ENCODE results near the gene SGSM2. TPM values are rescaled to one million over a fixed set of nuclear protein-coding genes. Genes with fewer than 3 reads are reported as not detected.
A peak's percentile ranks its signal among the peaks of the same experiment; 100 is the strongest.

SGSM2 gene
- total RNA-seq, 1 experiment from 2014 or later, result 26.5 TPM

- peaks cover 6% of the 10 kb centered on the region for H3K36me3 Mint-ChIP-seq (ENCODE audit: insufficient read depth, unreplicated experiment)
- no peaks in the 10 kb centered on the region for H3K9me3 Mint-ChIP-seq (ENCODE audit: unreplicated experiment)
- TF ChIP-seq, protein P1, sequence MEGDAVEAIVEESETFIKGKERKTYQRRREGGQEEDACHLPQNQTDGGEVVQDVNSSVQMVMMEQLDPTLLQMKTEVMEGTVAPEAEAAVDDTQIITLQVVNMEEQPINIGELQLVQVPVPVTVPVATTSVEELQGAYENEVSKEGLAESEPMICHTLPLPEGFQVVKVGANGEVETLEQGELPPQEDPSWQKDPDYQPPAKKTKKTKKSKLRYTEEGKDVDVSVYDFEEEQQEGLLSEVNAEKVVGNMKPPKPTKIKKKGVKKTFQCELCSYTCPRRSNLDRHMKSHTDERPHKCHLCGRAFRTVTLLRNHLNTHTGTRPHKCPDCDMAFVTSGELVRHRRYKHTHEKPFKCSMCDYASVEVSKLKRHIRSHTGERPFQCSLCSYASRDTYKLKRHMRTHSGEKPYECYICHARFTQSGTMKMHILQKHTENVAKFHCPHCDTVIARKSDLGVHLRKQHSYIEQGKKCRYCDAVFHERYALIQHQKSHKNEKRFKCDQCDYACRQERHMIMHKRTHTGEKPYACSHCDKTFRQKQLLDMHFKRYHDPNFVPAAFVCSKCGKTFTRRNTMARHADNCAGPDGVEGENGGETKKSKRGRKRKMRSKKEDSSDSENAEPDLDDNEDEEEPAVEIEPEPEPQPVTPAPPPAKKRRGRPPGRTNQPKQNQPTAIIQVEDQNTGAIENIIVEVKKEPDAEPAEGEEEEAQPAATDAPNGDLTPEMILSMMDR (IDR thresholded peaks at IDR 0.05; ENCODE audit: unreplicated experiment), result no peak
- H3K27ac Mint-ChIP-seq (ENCODE audit: low read depth, unreplicated experiment), result peak overlapping the region; percentile 73
- ChIA-PET CTCF (interaction anchor here (0.7 to 2.2 kb wide), 2 partner anchors 9 to 19 kb away, joined by 3 to 9 read pairs; no protein-coding TSS in a partner anchor), POLR2A (interaction anchor here (0.6 to 3.6 kb wide), 5 partner anchors 10 to 259 kb away, joined by 3 to 27 read pairs (median 3); partner anchors contain the start of genes SGSM2 and TSR1)
- intact Hi-C loops (cut with micrococcal nuclease), result no loop called here
- no TSS peak for BruUV-seq (replicated peaks)
- DNase-seq (ENCODE audit: unreplicated experiment), result no peak
- peak overlapping the region; percentile 87 for H3K4me3 Mint-ChIP-seq (ENCODE audit: unreplicated experiment)
- peaks cover 19% of the 10 kb centered on the region for H3K4me1 Mint-ChIP-seq (ENCODE audit: insufficient read depth, unreplicated experiment)
- H3K27me3 Mint-ChIP-seq (ENCODE audit: insufficient read depth, unreplicated experiment), result no peaks in the 10 kb centered on the region
Observed at GRCh38 chr17:2397247-2398171, 60.2 kb downstream of the SGSM2 start.

- Mint-ChIP-seq H3K4me3 (ENCODE audit: unreplicated experiment) (peak overlapping the region; percentile 87), H3K27me3 (ENCODE audit: insufficient read depth, unreplicated experiment) (no peaks in the 10 kb centered on the region), H3K36me3 (ENCODE audit: insufficient read depth, unreplicated experiment) (peaks cover 6% of the 10 kb centered on the region), H3K9me3 (ENCODE audit: unreplicated experiment) (no peaks in the 10 kb centered on the region), H3K27ac (ENCODE audit: low read depth, unreplicated experiment) (peak overlapping the region; percentile 99), H3K4me1 (ENCODE audit: insufficient read depth, unreplicated experiment) (peaks cover 19% of the 10 kb centered on the region)
- TF ChIP-seq, protein P1 (IDR thresholded peaks at IDR 0.05; ENCODE audit: unreplicated experiment), result no peak
- CTCF ChIA-PET, result interaction anchor here (2.2 kb wide), 1 partner anchor 18 kb away, joined by 9 read pairs; no protein-coding TSS in a partner anchor
- no TSS peak for BruUV-seq (replicated peaks)
- intact Hi-C loops (cut with micrococcal nuclease), result no loop called here
- POLR2A ChIA-PET, result interaction anchor here (0.7 to 3.6 kb wide), 5 partner anchors 9 to 61 kb away, joined by 3 to 27 read pairs (median 10); partner anchors contain the start of genes SGSM2 and TSR1
- no peak for DNase-seq (ENCODE audit: unreplicated experiment)
Observed at GRCh38 chr17:2398182-2398581, 60.9 kb downstream of the SGSM2 start.

- no peaks in the 10 kb centered on the region for H3K27me3 Mint-ChIP-seq (ENCODE audit: insufficient read depth, unreplicated experiment)
- H3K36me3 Mint-ChIP-seq (ENCODE audit: insufficient read depth, unreplicated experiment), result peaks cover 6% of the 10 kb centered on the region
- BruUV-seq (replicated peaks), result no TSS peak
- peak overlapping the region; percentile 99 for H3K27ac Mint-ChIP-seq (ENCODE audit: low read depth, unreplicated experiment)
- ChIA-PET CTCF (interaction anchor here (0.9 to 2.2 kb wide), 2 partner anchors 16 to 17 kb away, joined by 4 to 9 read pairs; no protein-coding TSS in a partner anchor), POLR2A (interaction anchor here (0.6 to 3.6 kb wide), 18 partner anchors 8 to 728 kb away, joined by 3 to 27 read pairs (median 4); partner anchors contain the start of genes METTL16, SGSM2 and TSR1)
- peak; percentile 84 for DNase-seq (ENCODE audit: unreplicated experiment)
- peak overlapping the region; percentile 87 for H3K4me3 Mint-ChIP-seq (ENCODE audit: unreplicated experiment)
- no peaks in the 10 kb centered on the region for H3K9me3 Mint-ChIP-seq (ENCODE audit: unreplicated experiment)
- peaks cover 24% of the 10 kb centered on the region for H3K4me1 Mint-ChIP-seq (ENCODE audit: insufficient read depth, unreplicated experiment)
- TF ChIP-seq, protein P1 (IDR thresholded peaks at IDR 0.05; ENCODE audit: unreplicated experiment), result no peak
- intact Hi-C loops (cut with micrococcal nuclease), result no loop called here
Observed at GRCh38 chr17:2398655-2399571, 61.6 kb downstream of the SGSM2 start.

Measured in MCF 10A (cell line).